ENCODE data around the gene ZNF286A. TPM values are rescaled to one million over a fixed set of nuclear protein-coding genes. Genes with fewer than 3 reads are reported as not detected.
A peak's percentile ranks its signal among the peaks of the same experiment; 100 is the strongest.
"Not testable (repeated sequence)": the region's sequence is repeated elsewhere in the genome, so short reads cannot be mapped to it uniquely, and the experiment has no call there.

Gene ZNF286A
- total RNA-seq, 4 donors from 2014 or later: 15.2 to 20.4 (median 18.9) TPM

- Histone ChIP-seq H3K4me1 (peaks cover 0 to 15% (median 0%) of the 10 kb centered on the region in 4 donors), H3K36me3 (peaks cover 0 to 10% (median 0%) of the 10 kb centered on the region in 4 donors), H3K4me3 (no peak overlapping the region), H3K9me3 (no peaks in the 10 kb centered on the region), H3K27me3 (no peaks in the 10 kb centered on the region), H3K27ac (replicated peaks in 1 of 4) (no peak overlapping the region)
- no peak for DNase-seq (ENCODE audit: extremely low spot score)
- intact Hi-C loops (cut with DNase I): no loop called here
- no peak for TF ChIP-seq POLR2AphosphoS5 (IDR thresholded peaks at IDR 0.05)
- TF ChIP-seq EP300 (IDR thresholded peaks at IDR 0.05): no peak
- TF ChIP-seq CTCF (IDR thresholded peaks at IDR 0.05): no peak
- no peak for TF ChIP-seq POLR2A (IDR thresholded peaks at IDR 0.05; ENCODE audit: low read depth)
- 69% methylated on average over 3 of the region's 3 CpGs for WGBS
Measured at GRCh38 chr17:15660077-15660476, 39.5 kb upstream of the ZNF286A start.

- no peak for DNase-seq (ENCODE audit: extremely low spot score)
- intact Hi-C loops (cut with DNase I): no loop called here
- Histone ChIP-seq H3K27me3 (no peaks in the 10 kb centered on the region), H3K4me1 (peaks cover 0 to 15% (median 0%) of the 10 kb centered on the region in 4 donors), H3K4me3 (no peak overlapping the region), H3K9me3 (no peaks in the 10 kb centered on the region), H3K27ac (replicated peaks in 1 of 4) (no peak overlapping the region), H3K36me3 (peaks cover 0 to 10% (median 0%) of the 10 kb centered on the region in 4 donors)
- TF ChIP-seq EP300 (IDR thresholded peaks at IDR 0.05) (no peak), CTCF (IDR thresholded peaks at IDR 0.05) (no peak)
- 93% methylated on average over 3 of the region's 3 CpGs for WGBS
Measured at GRCh38 chr17:15662681-15663080, 36.9 kb upstream of the ZNF286A start.

GRCh38 chr17:15663176-15663575 is 36.4 kb upstream of the ZNF286A start:
- 88% methylated on average over 6 of the region's 6 CpGs for WGBS
- TF ChIP-seq POLR2AphosphoS5 (IDR thresholded peaks at IDR 0.05) (no peak), POLR2A (IDR thresholded peaks at IDR 0.05; ENCODE audit: low read depth) (no peak), EP300 (IDR thresholded peaks at IDR 0.05) (no peak), CTCF (IDR thresholded peaks at IDR 0.05) (no peak)
- H3K27ac ChIP-seq (replicated peaks in 1 of 4): no peak overlapping the region

GRCh38 chr17:15663691-15664090 is 35.9 kb upstream of the ZNF286A start:
- intact Hi-C loops (cut with DNase I): no loop called here
- TF ChIP-seq CTCF (IDR thresholded peaks at IDR 0.05): no peak
- no peak for TF ChIP-seq POLR2AphosphoS5 (IDR thresholded peaks at IDR 0.05)
- Histone ChIP-seq H3K27ac (replicated peaks in 1 of 4) (no peak overlapping the region), H3K9me3 (no peaks in the 10 kb centered on the region), H3K4me3 (no peak overlapping the region), H3K4me1 (peaks cover 0 to 13% (median 0%) of the 10 kb centered on the region in 4 donors), H3K36me3 (peaks cover 0 to 10% (median 0%) of the 10 kb centered on the region in 4 donors), H3K27me3 (no peaks in the 10 kb centered on the region)
- no peak for DNase-seq (ENCODE audit: extremely low spot score)
- WGBS: 96% methylated on average over 4 of the region's 5 CpGs

More at GRCh38 chr17:15663176-15663575, 36.4 kb upstream of the ZNF286A start:
- DNase-seq (ENCODE audit: extremely low spot score): no peak
- Histone ChIP-seq H3K36me3 (peaks cover 0 to 10% (median 0%) of the 10 kb centered on the region in 4 donors), H3K4me1 (peaks cover 0 to 15% (median 0%) of the 10 kb centered on the region in 4 donors), H3K27me3 (no peaks in the 10 kb centered on the region), H3K4me3 (no peak overlapping the region), H3K9me3 (no peaks in the 10 kb centered on the region)
- intact Hi-C loops (cut with DNase I): no loop called here

- DNase-seq (ENCODE audit: extremely low spot score); H3K4me1 ChIP-seq; intact Hi-C loops (cut with DNase I); H3K27ac ChIP-seq (replicated peaks in 1 of 4); H3K27me3 ChIP-seq; H3K9me3 ChIP-seq; H3K36me3 ChIP-seq; H3K4me3 ChIP-seq: not testable (repeated sequence)
- TF ChIP-seq CTCF (IDR thresholded peaks at IDR 0.05): peak in 1 of 3 experiments; percentile 7
- WGBS: 62% methylated on average over 5 of the region's 5 CpGs
Measured at GRCh38 chr17:15669526-15669925, 30.0 kb upstream of the ZNF286A start.

- DNase-seq (ENCODE audit: extremely low spot score); H3K36me3 ChIP-seq; H3K9me3 ChIP-seq; H3K4me1 ChIP-seq; H3K27ac ChIP-seq (replicated peaks in 1 of 4); H3K4me3 ChIP-seq; intact Hi-C loops (cut with DNase I); H3K27me3 ChIP-seq: not testable (repeated sequence)
- 70% methylated on average over 1 of the region's 1 CpG for WGBS
Measured at GRCh38 chr17:15674640-15675039, 24.9 kb upstream of the ZNF286A start.

GRCh38 chr17:15675991-15676390 is 23.6 kb upstream of the ZNF286A start:
- H3K4me3 ChIP-seq; intact Hi-C loops (cut with DNase I); H3K36me3 ChIP-seq; H3K27ac ChIP-seq (replicated peaks in 1 of 4); H3K4me1 ChIP-seq; H3K27me3 ChIP-seq; H3K9me3 ChIP-seq; DNase-seq (ENCODE audit: extremely low spot score): not testable (repeated sequence)
- 91% methylated on average over 6 of the region's 6 CpGs for WGBS

GRCh38 chr17:15683135-15683534 is 16.4 kb upstream of the ZNF286A start:
- H3K27ac ChIP-seq (replicated peaks in 1 of 4); H3K4me3 ChIP-seq; intact Hi-C loops (cut with DNase I); H3K9me3 ChIP-seq; H3K27me3 ChIP-seq; DNase-seq (ENCODE audit: extremely low spot score); H3K36me3 ChIP-seq; H3K4me1 ChIP-seq: not testable (repeated sequence)
- WGBS: 96% methylated on average over 3 of the region's 3 CpGs

All from esophagus muscularis mucosa (tissue), 4 donors.